GM23338 (cell line): Measurements from ENCODE around the gene TMEM158. TPM values are rescaled to one million over a fixed set of nuclear protein-coding genes. Genes with fewer than 3 reads are reported as not detected.

ENCODE experiments used
- ATAC-seq: fragments of 200-7000 bp; cut with Tn5 transposase; 3 replicates; pipeline ENCODE4 v1.9.1; 2020
- DNase-seq: peaks from one replicate; pipeline ENCODE4 v3.0.0-alpha.2; 2015; ENCODE audit warnings: low spot score
- H2AFZ ChIP-seq: fragments of 200-600 bp; sonication (generic); 2 replicates; pipeline ENCODE4 v1.8.0; 2016; ENCODE audit warnings: antibody characterized with exemption, mild to moderate bottlenecking, moderate library complexity
- H3F3A ChIP-seq: fragments of 200-600 bp; sonication (generic); replicated peaks from 2 replicates; pipeline ENCODE4 v1.8.0; 2017; ENCODE audit warnings: antibody characterized with exemption, mixed run types, low read depth
- H3K27ac ChIP-seq: fragments of 200-600 bp; sonication (generic); 2 replicates; pipeline ENCODE4 v1.6.1; 2016; ENCODE audit warnings: low read depth
- H3K27me3 ChIP-seq: fragments of 200-600 bp; sonication (generic); 2 replicates; pipeline ENCODE4 v1.8.0; 2016; ENCODE audit warnings: mild to moderate bottlenecking, mixed run types, moderate library complexity; ENCODE audit not compliant: insufficient read depth
- H3K36me3 ChIP-seq: fragments of 200-600 bp; sonication (generic); 2 replicates; pipeline ENCODE4 v1.8.0; 2016; ENCODE audit warnings: mild to moderate bottlenecking; ENCODE audit not compliant: insufficient read depth
- H3K4me1 ChIP-seq: fragments of 200-600 bp; sonication (generic); 2 replicates; pipeline ENCODE4 v1.8.0; 2016; ENCODE audit warnings: mild to moderate bottlenecking, moderate library complexity; ENCODE audit not compliant: insufficient read depth
- H3K4me2 ChIP-seq: fragments of 200-600 bp; sonication (generic); 2 replicates; pipeline ENCODE4 v1.7.1; 2017; ENCODE audit warnings: mixed run types
- H3K4me3 ChIP-seq: fragments of 200-600 bp; sonication (generic); 2 replicates; pipeline ENCODE4 v1.6.1; 2016; ENCODE audit warnings: mixed run types
- H3K79me2 ChIP-seq: fragments of 200-600 bp; sonication (generic); replicated peaks from 2 replicates; pipeline ENCODE4 v1.8.0; 2017; ENCODE audit warnings: mild to moderate bottlenecking; ENCODE audit not compliant: insufficient read depth
- H3K9me2 ChIP-seq: fragments of 200-600 bp; sonication (generic); 2 replicates; pipeline ENCODE4 v1.8.0; 2017; ENCODE audit not compliant: insufficient read depth
- H4K20me1 ChIP-seq: fragments of 200-600 bp; sonication (generic); replicated peaks from 2 replicates; pipeline ENCODE4 v1.8.0; 2017; ENCODE audit warnings: mild to moderate bottlenecking; ENCODE audit not compliant: insufficient read depth
- H3K27ac Mint-ChIP-seq: 2 replicates; pipeline ENCODE4 v1.8.0; 2020; ENCODE audit warnings: inconsistent platforms, mild to moderate bottlenecking, moderate library complexity, mixed read lengths
- H3K27me3 Mint-ChIP-seq: 3 replicates; pipeline ENCODE4 v1.8.0; 2022; ENCODE audit warnings: low read depth, mild to moderate bottlenecking, moderate library complexity, mixed read lengths, inconsistent platforms; ENCODE audit not compliant: insufficient read depth, poor library complexity
- H3K36me3 Mint-ChIP-seq: 3 replicates; pipeline ENCODE4 v1.8.0; 2021; ENCODE audit warnings: low read depth, mild to moderate bottlenecking, inconsistent platforms, moderate library complexity, mixed read lengths
- H3K4me1 Mint-ChIP-seq: 3 replicates; pipeline ENCODE4 v1.8.0; 2020; ENCODE audit warnings: mild to moderate bottlenecking, inconsistent platforms, mixed read lengths
- H3K4me3 Mint-ChIP-seq: 3 replicates; pipeline ENCODE4 v1.8.0; 2021; ENCODE audit warnings: moderate library complexity, mild to moderate bottlenecking, inconsistent platforms, mixed read lengths
- H3K9me3 Mint-ChIP-seq: 3 replicates; pipeline ENCODE4 v1.8.0; 2020; ENCODE audit warnings: moderate library complexity, mild to moderate bottlenecking, inconsistent platforms, mixed read lengths
- CREB1 ChIP-seq: fragments of 250-450 bp; sonication (Bioruptor Pico); IDR thresholded peaks from 2 replicates; pipeline ENCODE4 v1.5.0; 2020; ENCODE audit warnings: low read depth, mild to moderate bottlenecking, moderate library complexity
- CTCF ChIP-seq, 2 experiments: fragments of 200-600 bp in 1 of 2; sonication (generic) in 1 of 2; conservative IDR thresholded peaks; 2 replicates each; pipeline versions ENCODE4 v1.5.1 to v1.6.1; 2016 to 2017; ENCODE audit warnings: antibody characterized with exemption in 2 of 2, low read depth in 2 of 2, mild to moderate bottlenecking in 2 of 2, moderate library complexity in 1 of 2
- ETS1 ChIP-seq: IDR thresholded peaks from 2 replicates; pipeline ENCODE4 v1.6.1; 2016; ENCODE audit warnings: antibody characterized with exemption
- EZH2 ChIP-seq: fragments of 200-600 bp; sonication (generic); IDR thresholded peaks from one replicate; pipeline ENCODE4 v1.8.0; 2017; ENCODE audit warnings: antibody characterized with exemption, mild to moderate bottlenecking, low read depth; ENCODE audit not compliant: unreplicated experiment
- EZH2phosphoT487 ChIP-seq: fragments of 200-600 bp; sonication (generic); IDR thresholded peaks from one replicate; pipeline ENCODE4 v1.8.1; 2018; ENCODE audit warnings: antibody characterized with exemption; ENCODE audit not compliant: unreplicated experiment
- JUNB ChIP-seq: IDR thresholded peaks from one replicate; pipeline ENCODE4 v1.6.1; 2016; ENCODE audit warnings: antibody characterized with exemption; ENCODE audit not compliant: unreplicated experiment
- NANOG ChIP-seq: IDR thresholded peaks from 2 replicates; pipeline ENCODE4 v1.6.1; 2016; ENCODE audit warnings: antibody characterized with exemption, borderline replicate concordance
- POLR2AphosphoS5 ChIP-seq: IDR thresholded peaks from 2 replicates; pipeline ENCODE4 v1.6.1; 2016; ENCODE audit warnings: antibody characterized with exemption, low read depth
- REST ChIP-seq: IDR thresholded peaks from one replicate; pipeline ENCODE4 v1.6.1; 2018; ENCODE audit warnings: antibody characterized with exemption; ENCODE audit not compliant: unreplicated experiment
- STAT1 ChIP-seq: IDR thresholded peaks from one replicate; pipeline ENCODE4 v1.6.1; 2016; ENCODE audit warnings: antibody characterized with exemption; ENCODE audit not compliant: unreplicated experiment
- ZNF114 ChIP-seq: fragments of 250-450 bp; sonication (Bioruptor Pico); IDR thresholded peaks from 2 replicates; pipeline ENCODE4 v1.5.0; 2020; ENCODE audit warnings: mild to moderate bottlenecking, moderate library complexity
- ZNF331 ChIP-seq: fragments of 250-450 bp; sonication (Bioruptor Pico); IDR thresholded peaks from 2 replicates; pipeline ENCODE4 v1.5.0; 2020; ENCODE audit warnings: low read depth, mild to moderate bottlenecking, moderate library complexity
- ZNF462 ChIP-seq: fragments of 250-450 bp; sonication (Bioruptor Pico); IDR thresholded peaks from 2 replicates; pipeline ENCODE4 v1.5.0; 2020; ENCODE audit warnings: mild to moderate bottlenecking, moderate library complexity
- polyA plus RNA-seq: library from polyadenylated mRNA; unstranded; fragments of >200 nt; fragmentation: Nextera tagmentation; extraction: Ambion mirVana; gene quantifications from 2 replicates; pipeline ENCODE4 v1.2.1, GENCODE V29; 2016
- total RNA-seq: library from RNA; depleted of rRNA; stranded (reverse); fragments of >200 nt; shearing (Covaris generic); gene quantifications from 2 replicates; pipeline ENCODE4 v1.2.3, GENCODE V29; 2014

The TMEM158 gene
- total and polyA plus RNA-seq, 2 experiments from 2014 or later, result 9.6 to 16.9 TPM

- no peaks in the 10 kb centered on the region for H3K36me3 ChIP-seq
- no peak for DNase-seq
- H3K4me1 ChIP-seq, result no peaks in the 10 kb centered on the region
- no peaks in the 10 kb centered on the region; the same call in 2 of the 3 replicates for H3K36me3 Mint-ChIP-seq
- H3K4me1 Mint-ChIP-seq, result 0 out of 3 replicates have a peak, but pooled peaks cover 2% of the 10 kb centered on the region
- H3K79me2 ChIP-seq, result no peaks in the 10 kb centered on the region
- H3K9me3 Mint-ChIP-seq, result no peaks in the 10 kb centered on the region; the same call in 1 of the 3 replicates
- H3K27me3 Mint-ChIP-seq, result no peaks in the 10 kb centered on the region
- no peak overlapping the region for H2AFZ ChIP-seq
- H3K4me3 Mint-ChIP-seq, result no peak overlapping the region
- H3K27ac Mint-ChIP-seq, result no peak overlapping the region
- H3K9me2 ChIP-seq, result no peaks in the 10 kb centered on the region
- no peak overlapping the region for H3K4me2 ChIP-seq
- no peak for ATAC-seq
- TF ChIP-seq EZH2phosphoT487 (no peak), NANOG (no peak), ZNF462 (no peak), JUNB (no peak), CREB1 (no peak), REST (no peak), STAT1 (no peak), ZNF114 (CRISPR knock-in tag) (no peak), ETS1 (no peak), POLR2AphosphoS5 (no peak), ZNF331 (CRISPR knock-in tag) (no peak), EZH2 (no peak), CTCF (conservative IDR thresholded peaks at IDR 0.05; ENCODE audit: low read depth in 2 of 2) (no peak)
- H4K20me1 ChIP-seq, result no peaks in the 10 kb centered on the region
- no peak overlapping the region for H3K4me3 ChIP-seq
- H3K27me3 ChIP-seq, result no peaks in the 10 kb centered on the region
- H3F3A ChIP-seq, result no peaks in the 10 kb centered on the region
- H3K27ac ChIP-seq, result no peak overlapping the region
Measured at GRCh38 chr3:45241206-45241605, 15.1 kb upstream of the TMEM158 start.
